IMR-90 (cell line): ENCODE measurements around the gene SYNE2. TPM values are rescaled to one million over a fixed set of nuclear protein-coding genes. Genes with fewer than 3 reads are reported as not detected.

Source experiments
- ATAC-seq: fragments of 200-7000 bp; cut with Tn5 transposase; 2 replicates; pipeline ENCODE4 v1.9.1; 2020; ENCODE audit warnings: low read depth, mild to moderate bottlenecking, moderate library complexity
- BruUV-seq: library from RNA; stranded (reverse); fragments of 400-500 nt; replicated peaks from 2 replicates; lab custom pipeline; 2021; lab: Mats Ljungman, UMichigan
- CTCF ChIA-PET: fragments of 300-600 bp; formaldehyde crosslinking; extraction: SDS; loops from one replicate; lab custom pipeline; 2021; ENCODE audit warnings: antibody characterized with exemption; lab: Yijun Ruan, JAX
- POLR2A ChIA-PET: fragments of 300-600 bp; sonication (Branson Sonifier 250); formaldehyde crosslinking; loops from one replicate; lab custom pipeline; 2022; ENCODE audit warnings: antibody characterized with exemption; ENCODE audit not compliant: unreplicated experiment; lab: Charles Lee
- DNase-seq: peaks from one replicate; pipeline ENCODE4 v3.0.0; 2013
- H2AFZ ChIP-seq: replicated peaks from 2 replicates; pipeline ENCODE3; 2013; ENCODE audit warnings: low read length, mild to moderate bottlenecking; ENCODE audit not compliant: poor library complexity
- H2AK5ac ChIP-seq: 2 replicates; pipeline ENCODE4 v1.6.1; 2013; ENCODE audit warnings: low read depth, low read length, inconsistent platforms
- H2AK9ac ChIP-seq: replicated peaks from 2 replicates; pipeline ENCODE3; 2013; ENCODE audit warnings: mild to moderate bottlenecking, low read depth, low read length, moderate library complexity; ENCODE audit not compliant: poor library complexity
- H2BK120ac ChIP-seq: 2 replicates; pipeline ENCODE4 v1.6.1; 2013; ENCODE audit warnings: low read depth, low read length, inconsistent platforms
- H2BK15ac ChIP-seq: 3 replicates; pipeline ENCODE4 v1.6.1; 2013; ENCODE audit warnings: low read depth, low read length, inconsistent platforms
- H2BK20ac ChIP-seq: 2 replicates; pipeline ENCODE4 v1.6.1; 2013; ENCODE audit warnings: low read depth, mild to moderate bottlenecking, inconsistent platforms, low read length, moderate library complexity
- H2BK5ac ChIP-seq: 2 replicates; pipeline ENCODE4 v1.6.1; 2013; ENCODE audit warnings: mild to moderate bottlenecking, low read depth, low read length, inconsistent platforms; ENCODE audit not compliant: poor library complexity, severe bottlenecking
- H3K14ac ChIP-seq: replicated peaks from 2 replicates; pipeline ENCODE4 v1.6.1; 2013; ENCODE audit warnings: low read depth, low read length, inconsistent platforms
- H3K18ac ChIP-seq: 2 replicates; pipeline ENCODE4 v1.6.1; 2013; ENCODE audit warnings: low read depth, low read length, control low read depth
- H3K23ac ChIP-seq: 2 replicates; pipeline ENCODE4 v1.6.1; 2013; ENCODE audit warnings: low read depth, low read length, inconsistent platforms
- H3K27ac ChIP-seq: 2 replicates; pipeline ENCODE4 v1.5.1; 2013; ENCODE audit warnings: mild to moderate bottlenecking, control low read depth, low read length; ENCODE audit not compliant: insufficient read depth
- H3K27me3 ChIP-seq: 2 replicates; pipeline ENCODE4 v1.6.1; 2013; ENCODE audit warnings: low read length; ENCODE audit not compliant: control insufficient read depth, insufficient read depth
- H3K36me3 ChIP-seq: 2 replicates; pipeline ENCODE4 v1.6.1; 2013; ENCODE audit warnings: low read length, mixed read lengths; ENCODE audit not compliant: control insufficient read depth, insufficient read depth
- H3K4ac ChIP-seq: 2 replicates; pipeline ENCODE4 v1.6.1; 2013; ENCODE audit warnings: low read depth, low read length, inconsistent platforms
- H3K4me1 ChIP-seq: 2 replicates; pipeline ENCODE4 v1.6.1; 2013; ENCODE audit warnings: low read length, mixed read lengths; ENCODE audit not compliant: control insufficient read depth, insufficient read depth
- H3K4me2 ChIP-seq: 2 replicates; pipeline ENCODE4 v1.6.1; 2013; ENCODE audit warnings: low read depth, mild to moderate bottlenecking, control low read depth, low read length, moderate library complexity
- H3K4me3 ChIP-seq: 2 replicates; pipeline ENCODE4 v1.5.1; 2013; ENCODE audit warnings: low read depth, mild to moderate bottlenecking, control low read depth, low read length, moderate library complexity; ENCODE audit not compliant: insufficient read depth
- H3K56ac ChIP-seq: 2 replicates; pipeline ENCODE4 v1.6.1; 2013; ENCODE audit warnings: low read length, inconsistent platforms; ENCODE audit not compliant: insufficient read depth; ENCODE audit errors: extremely low read depth
- H3K79me1 ChIP-seq, 2 experiments: 2 replicates each; pipeline ENCODE4 v1.6.1; 2013; ENCODE audit warnings: low read length in 2 of 2, inconsistent platforms in 1 of 2, low read depth in 1 of 2
- H3K9ac ChIP-seq: 2 replicates; pipeline ENCODE4 v1.6.1; 2013; ENCODE audit warnings: low read depth, low read length, control low read depth
- H3K9me1 ChIP-seq: 2 replicates; pipeline ENCODE4 v1.6.1; 2013; ENCODE audit warnings: low read length, inconsistent platforms; ENCODE audit not compliant: insufficient read depth
- H3K9me3 ChIP-seq: 2 replicates; pipeline ENCODE4 v1.6.1; 2013; ENCODE audit warnings: low read length; ENCODE audit not compliant: control insufficient read depth, insufficient read depth
- H4K20me1 ChIP-seq: 2 replicates; pipeline ENCODE4 v1.6.1; 2013; ENCODE audit warnings: low read length, inconsistent platforms; ENCODE audit not compliant: insufficient read depth
- H4K5ac ChIP-seq: 2 replicates; pipeline ENCODE4 v1.6.1; 2013; ENCODE audit warnings: mild to moderate bottlenecking, low read depth, low read length, control low read depth
- H4K8ac ChIP-seq, 2 experiments: 2 replicates each; pipeline ENCODE4 v1.6.1; 2013; ENCODE audit warnings: low read depth in 2 of 2, low read length in 2 of 2, control low read depth in 1 of 2, inconsistent platforms in 1 of 2
- H4K91ac ChIP-seq: 2 replicates; pipeline ENCODE4 v1.6.1; 2013; ENCODE audit warnings: low read depth, low read length, inconsistent platforms; ENCODE audit not compliant: insufficient read depth
- BHLHE40 ChIP-seq: fragments of 150-350 bp; IDR thresholded peaks from 2 replicates; pipeline ENCODE4 v1.6.1; 2016; ENCODE audit warnings: mild to moderate bottlenecking, low read depth, low read length
- CEBPB ChIP-seq: IDR thresholded peaks from 2 replicates; pipeline ENCODE4 v1.6.1; 2012; ENCODE audit warnings: low read depth, low read length, improper control_type of control experiment
- CHD1 ChIP-seq: IDR thresholded peaks from 2 replicates; pipeline ENCODE4 v1.6.1; 2012; ENCODE audit warnings: low read depth, low read length, improper control_type of control experiment
- FOS ChIP-seq: fragments of 150-350 bp; IDR thresholded peaks from 2 replicates; pipeline ENCODE4 v1.6.1; 2016; ENCODE audit warnings: low read depth, low read length
- MAFK ChIP-seq: IDR thresholded peaks from 2 replicates; pipeline ENCODE4 v1.6.1; 2012; ENCODE audit warnings: low read depth, low read length, improper control_type of control experiment
- MAZ ChIP-seq: IDR thresholded peaks from 2 replicates; pipeline ENCODE4 v1.6.1; 2012; ENCODE audit warnings: low read depth, mild to moderate bottlenecking, low read length, improper control_type of control experiment, moderate library complexity, borderline replicate concordance
- MXI1 ChIP-seq: IDR thresholded peaks from 2 replicates; pipeline ENCODE4 v1.6.1; 2012; ENCODE audit warnings: low read depth, mild to moderate bottlenecking, low read length, moderate library complexity, borderline replicate concordance
- NFE2L2 ChIP-seq: fragments of 150-350 bp; IDR thresholded peaks from 2 replicates; pipeline ENCODE4 v1.6.1; 2016; ENCODE audit warnings: low read depth, mild to moderate bottlenecking, low read length
- POLR2A ChIP-seq: IDR thresholded peaks from 2 replicates; pipeline ENCODE4 v1.6.1; 2012; ENCODE audit warnings: mild to moderate bottlenecking, low read depth, low read length
- RAD21 ChIP-seq: IDR thresholded peaks from 2 replicates; pipeline ENCODE4 v1.6.1; 2012; ENCODE audit warnings: low read length, improper control_type of control experiment
- RCOR1 ChIP-seq: IDR thresholded peaks from 2 replicates; pipeline ENCODE4 v1.6.1; 2012; ENCODE audit warnings: mild to moderate bottlenecking, low read length, improper control_type of control experiment; ENCODE audit not compliant: insufficient replicate concordance
- RFX5 ChIP-seq: IDR thresholded peaks from 2 replicates; pipeline ENCODE4 v1.8.0; 2012; ENCODE audit warnings: low read depth, mild to moderate bottlenecking, low read length, moderate library complexity
- SMC3 ChIP-seq: fragments of 150-350 bp; IDR thresholded peaks from 2 replicates; pipeline ENCODE4 v1.6.1; 2016; ENCODE audit warnings: low read depth, mild to moderate bottlenecking, antibody characterized with exemption, low read length, moderate library complexity
- WGBS, 2 experiments: methylation state at CpG; one replicate each; pipeline versions ENCODE4 v1.1.5 to v1.1.7; 2013; ENCODE audit warnings: missing lambda C conversion rate in 2 of 2; ENCODE audit not compliant: insufficient read length in 1 of 2; ENCODE audit errors: extremely low coverage in 2 of 2; 5-methylcytosine and 5-hydroxymethylcytosine counted together
- dilution Hi-C: fragments of 300-500 bp; cut with HindIII; formaldehyde crosslinking; loops from one replicate; pipeline ENCODE4 v1.14.3; 2018; ENCODE audit warnings: low sequenced_read_pairs; ENCODE audit not compliant: unreplicated experiment
- in situ Hi-C: fragments of 300-500 bp; cut with MboI; formaldehyde crosslinking; loops from 3 replicates; pipeline ENCODE4 v1.14.3; 2019; ENCODE audit warnings: low sequenced_read_pairs, inconsistent platforms, mixed read lengths
- intact Hi-C: fragments of 100-400 bp; cut with micrococcal nuclease; formaldehyde crosslinking; loops from 2 replicates; pipeline ENCODE4 v1.10.0; 2022
- polyA plus RNA-seq, 3 experiments: library from polyadenylated mRNA; depleted of rRNA; stranded (reverse); fragments of >200 nt; gene quantifications; 2 replicates each; pipeline ENCODE4 v1.2.3, GENCODE V29; 2012; ENCODE audit warnings: low replicate concordance in 1 of 3
- total RNA-seq: library from RNA; depleted of rRNA; stranded (reverse); fragments of >200 nt; gene quantifications from 2 replicates; pipeline ENCODE4 v1.2.3, GENCODE V29; 2012
- TF ChIP-seq, protein P1 (sequence below): fragments of 150-350 bp; IDR thresholded peaks from 2 replicates; pipeline ENCODE4 v1.6.1; 2016; ENCODE audit warnings: low read depth, mild to moderate bottlenecking, low read length, moderate library complexity, borderline replicate concordance
- TF ChIP-seq, protein P2 (sequence below): conservative IDR thresholded peaks from 2 replicates; pipeline ENCODE4 v1.5.1; 2012; ENCODE audit warnings: mild to moderate bottlenecking, low read depth, low read length, improper control_type of control experiment
- TF ChIP-seq, protein P3 (sequence below): fragments of 150-350 bp; IDR thresholded peaks from 2 replicates; pipeline ENCODE4 v1.6.1; 2017; ENCODE audit warnings: mild to moderate bottlenecking, antibody characterized with exemption, low read length, low read depth

The SYNE2 gene
- total and polyA plus RNA-seq, 2 of the 4 experiments (the other 2 are of a cell fraction): 5.2 to 28.9 TPM

DNA sequence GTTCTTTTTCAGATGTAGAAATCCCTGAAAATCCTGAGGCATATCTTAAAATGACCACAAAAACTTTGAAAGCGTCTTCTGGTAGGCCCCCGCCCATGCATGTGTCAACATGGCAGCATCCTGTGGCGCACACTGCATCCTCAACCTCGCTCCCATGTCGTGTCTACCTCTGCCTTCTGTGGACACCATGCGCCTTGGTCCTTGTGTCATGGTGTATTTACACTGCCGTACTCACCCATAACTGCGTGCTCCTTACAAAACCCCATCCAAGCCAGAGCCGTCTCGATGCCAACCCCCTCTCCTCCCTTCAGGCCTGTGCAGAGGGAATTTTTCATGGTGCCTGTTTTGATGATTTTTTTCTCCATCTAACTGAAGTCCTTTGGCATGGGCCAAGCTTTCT is 362.5 kb downstream of the SYNE2 start:
- H3K56ac ChIP-seq: no peak overlapping the region
- H2BK15ac ChIP-seq: no peak overlapping the region
- no peak overlapping the region for H3K4me3 ChIP-seq
- no peak overlapping the region for H2AK9ac ChIP-seq
- no peak overlapping the region for H3K4ac ChIP-seq
- ATAC-seq: no peak
- H3K14ac ChIP-seq: no peak overlapping the region
- no peak overlapping the region for H4K8ac ChIP-seq
- H4K5ac ChIP-seq: no peak overlapping the region
- no peak overlapping the region for H2BK20ac ChIP-seq
- no peak overlapping the region for H3K18ac ChIP-seq
- WGBS, 2 experiments: 100% methylated on average over 2 of the region's 10 CpGs; no CpG with 5 or more reads in 1 of the 2 experiments
- no peaks in the 10 kb centered on the region for H3K9me3 ChIP-seq
- no peak overlapping the region for H3K27ac ChIP-seq
- H2AFZ ChIP-seq: no peak overlapping the region
- in situ Hi-C loops (no loop called here), intact Hi-C loops (no loop called here), dilution Hi-C loops (no loop called here)
- POLR2A ChIA-PET: no interaction called here
- BruUV-seq: no TSS peak
- no peak overlapping the region for H2BK120ac ChIP-seq
- no peak overlapping the region for H3K23ac ChIP-seq
- no peak overlapping the region for H3K9ac ChIP-seq
- H3K4me1 ChIP-seq: peaks cover 1% of the 10 kb centered on the region; the same call in 1 of the 2 replicates
- no peaks in the 10 kb centered on the region for H4K20me1 ChIP-seq
- no peak overlapping the region for H2AK5ac ChIP-seq
- peaks cover 8% of the 10 kb centered on the region; the same call in 1 of the 2 replicates for H3K9me1 ChIP-seq
- H3K36me3 ChIP-seq: peaks cover 9% of the 10 kb centered on the region; the same call in 1 of the 2 replicates
- TF ChIP-seq FOS: no peak
- TF ChIP-seq BHLHE40: no peak
- no peak for TF ChIP-seq SMC3
- TF ChIP-seq POLR2A: no peak
- no peak for TF ChIP-seq MXI1
- TF ChIP-seq CEBPB: no peak
- TF ChIP-seq RFX5: no peak
- TF ChIP-seq, protein P1, sequence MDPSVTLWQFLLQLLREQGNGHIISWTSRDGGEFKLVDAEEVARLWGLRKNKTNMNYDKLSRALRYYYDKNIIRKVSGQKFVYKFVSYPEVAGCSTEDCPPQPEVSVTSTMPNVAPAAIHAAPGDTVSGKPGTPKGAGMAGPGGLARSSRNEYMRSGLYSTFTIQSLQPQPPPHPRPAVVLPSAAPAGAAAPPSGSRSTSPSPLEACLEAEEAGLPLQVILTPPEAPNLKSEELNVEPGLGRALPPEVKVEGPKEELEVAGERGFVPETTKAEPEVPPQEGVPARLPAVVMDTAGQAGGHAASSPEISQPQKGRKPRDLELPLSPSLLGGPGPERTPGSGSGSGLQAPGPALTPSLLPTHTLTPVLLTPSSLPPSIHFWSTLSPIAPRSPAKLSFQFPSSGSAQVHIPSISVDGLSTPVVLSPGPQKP: no peak
- TF ChIP-seq MAFK: no peak
- no peak for TF ChIP-seq RCOR1
- TF ChIP-seq CHD1: no peak
- TF ChIP-seq, protein P2, sequence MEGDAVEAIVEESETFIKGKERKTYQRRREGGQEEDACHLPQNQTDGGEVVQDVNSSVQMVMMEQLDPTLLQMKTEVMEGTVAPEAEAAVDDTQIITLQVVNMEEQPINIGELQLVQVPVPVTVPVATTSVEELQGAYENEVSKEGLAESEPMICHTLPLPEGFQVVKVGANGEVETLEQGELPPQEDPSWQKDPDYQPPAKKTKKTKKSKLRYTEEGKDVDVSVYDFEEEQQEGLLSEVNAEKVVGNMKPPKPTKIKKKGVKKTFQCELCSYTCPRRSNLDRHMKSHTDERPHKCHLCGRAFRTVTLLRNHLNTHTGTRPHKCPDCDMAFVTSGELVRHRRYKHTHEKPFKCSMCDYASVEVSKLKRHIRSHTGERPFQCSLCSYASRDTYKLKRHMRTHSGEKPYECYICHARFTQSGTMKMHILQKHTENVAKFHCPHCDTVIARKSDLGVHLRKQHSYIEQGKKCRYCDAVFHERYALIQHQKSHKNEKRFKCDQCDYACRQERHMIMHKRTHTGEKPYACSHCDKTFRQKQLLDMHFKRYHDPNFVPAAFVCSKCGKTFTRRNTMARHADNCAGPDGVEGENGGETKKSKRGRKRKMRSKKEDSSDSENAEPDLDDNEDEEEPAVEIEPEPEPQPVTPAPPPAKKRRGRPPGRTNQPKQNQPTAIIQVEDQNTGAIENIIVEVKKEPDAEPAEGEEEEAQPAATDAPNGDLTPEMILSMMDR: no peak
- TF ChIP-seq RAD21: no peak
- TF ChIP-seq, protein P3, sequence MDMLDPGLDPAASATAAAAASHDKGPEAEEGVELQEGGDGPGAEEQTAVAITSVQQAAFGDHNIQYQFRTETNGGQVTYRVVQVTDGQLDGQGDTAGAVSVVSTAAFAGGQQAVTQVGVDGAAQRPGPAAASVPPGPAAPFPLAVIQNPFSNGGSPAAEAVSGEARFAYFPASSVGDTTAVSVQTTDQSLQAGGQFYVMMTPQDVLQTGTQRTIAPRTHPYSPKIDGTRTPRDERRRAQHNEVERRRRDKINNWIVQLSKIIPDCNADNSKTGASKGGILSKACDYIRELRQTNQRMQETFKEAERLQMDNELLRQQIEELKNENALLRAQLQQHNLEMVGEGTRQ: no peak
- no peak for TF ChIP-seq MAZ
- TF ChIP-seq NFE2L2: no peak
- H3K4me2 ChIP-seq: no peak overlapping the region
- H3K27me3 ChIP-seq: no peaks in the 10 kb centered on the region
- H4K91ac ChIP-seq: no peak overlapping the region
- CTCF ChIA-PET: no interaction called here
- no peaks in the 10 kb centered on the region for H3K79me1 ChIP-seq
- no peak overlapping the region for H2BK5ac ChIP-seq
- DNase-seq: no peak
